Mesenchymal stem cell (in vitro differentiated cells and primary cell): ENCODE data around the gene PPP1R7.

Experiments used
- DNase-seq: peaks from one replicate; pipeline ENCODE4 v3.0.0-alpha.2; 2013
- H2AFZ ChIP-seq: one replicate; pipeline ENCODE4 v1.6.1; 2013; ENCODE audit warnings: low read depth, mild to moderate bottlenecking, control low read depth, inconsistent platforms, low read length, moderate library complexity
- H2AK5ac ChIP-seq: 2 replicates; pipeline ENCODE4 v1.6.1; 2013; ENCODE audit warnings: low read length, moderate library complexity, mild to moderate bottlenecking, inconsistent platforms; ENCODE audit not compliant: severe bottlenecking
- H2BK120ac ChIP-seq: one replicate; pipeline ENCODE4 v1.6.1; 2013; ENCODE audit warnings: low read depth, mild to moderate bottlenecking, inconsistent platforms, low read length, moderate library complexity
- H2BK12ac ChIP-seq, 2 experiments: one replicate each; pipeline ENCODE4 v1.6.1; 2013; ENCODE audit warnings: inconsistent platforms in 2 of 2, low read length in 2 of 2, mild to moderate bottlenecking in 2 of 2, moderate library complexity in 2 of 2, control low read depth in 1 of 2
- H2BK15ac ChIP-seq: one replicate; pipeline ENCODE4 v1.6.1; 2013; ENCODE audit warnings: mild to moderate bottlenecking, low read depth, inconsistent platforms; ENCODE audit not compliant: poor library complexity, severe bottlenecking
- H2BK5ac ChIP-seq: 2 replicates; pipeline ENCODE4 v1.6.1; 2013; ENCODE audit warnings: low read depth, mild to moderate bottlenecking, low read length, control low read depth, inconsistent platforms; ENCODE audit not compliant: poor library complexity, severe bottlenecking
- H3K14ac ChIP-seq, 2 experiments: one replicate each; pipeline ENCODE4 v1.6.1; 2013; ENCODE audit warnings: inconsistent platforms in 2 of 2, low read length in 2 of 2, control low read depth in 1 of 2, mild to moderate bottlenecking in 1 of 2, moderate library complexity in 1 of 2
- H3K18ac ChIP-seq, 2 experiments: one replicate each; pipeline ENCODE4 v1.6.1; 2013; ENCODE audit warnings: inconsistent platforms in 2 of 2, low read length in 2 of 2, control low read depth in 1 of 2, low read depth in 1 of 2, mild to moderate bottlenecking in 1 of 2
- H3K23ac ChIP-seq, 2 experiments: one replicate each; pipeline ENCODE4 v1.6.1; 2013; ENCODE audit warnings: inconsistent platforms in 2 of 2, low read length in 2 of 2, mild to moderate bottlenecking in 2 of 2, moderate library complexity in 2 of 2, control low read depth in 1 of 2
- H3K27ac ChIP-seq: 2 replicates; pipeline ENCODE4 v1.5.1; 2013; ENCODE audit warnings: mild to moderate bottlenecking, moderate library complexity, low read length, control low read depth, inconsistent platforms; ENCODE audit not compliant: poor library complexity, severe bottlenecking
- H3K27me3 ChIP-seq, 2 experiments: 2 replicates each; pipeline versions ENCODE4 v1.6.1 to v1.7.0; 2013; ENCODE audit warnings: low read length in 2 of 2, mild to moderate bottlenecking in 2 of 2, moderate library complexity in 2 of 2, control low read depth in 1 of 2, inconsistent platforms in 1 of 2; ENCODE audit not compliant: control insufficient read depth in 1 of 2, insufficient read depth in 1 of 2
- H3K36me3 ChIP-seq, 2 experiments: 2 replicates each; pipeline versions ENCODE4 v1.6.1 to v1.7.0; 2013; ENCODE audit warnings: low read length in 2 of 2, control low read depth in 1 of 2, inconsistent platforms in 1 of 2, low read depth in 1 of 2, mild to moderate bottlenecking in 1 of 2; ENCODE audit not compliant: insufficient read depth in 2 of 2, control insufficient read depth in 1 of 2
- H3K4ac ChIP-seq, 2 experiments: one replicate each; pipeline ENCODE4 v1.6.1; 2013; ENCODE audit warnings: inconsistent platforms in 2 of 2, low read length in 2 of 2, mild to moderate bottlenecking in 2 of 2, moderate library complexity in 2 of 2, control low read depth in 1 of 2, low read depth in 1 of 2
- H3K4me1 ChIP-seq: 2 replicates; pipeline ENCODE4 v1.6.1; 2013; ENCODE audit warnings: low read depth, low read length, control low read depth; ENCODE audit not compliant: control insufficient read depth, insufficient read depth
- H3K4me2 ChIP-seq: 2 replicates; pipeline ENCODE4 v1.6.1; 2013; ENCODE audit warnings: low read length, mild to moderate bottlenecking, inconsistent platforms; ENCODE audit not compliant: poor library complexity, severe bottlenecking
- H3K4me3 ChIP-seq, 2 experiments: 2 replicates each; pipeline versions ENCODE4 v1.5.1 to v1.7.0; 2013; ENCODE audit warnings: low read length in 2 of 2, mild to moderate bottlenecking in 2 of 2, control low read depth in 1 of 2, low read depth in 1 of 2; ENCODE audit not compliant: insufficient read depth in 1 of 2
- H3K79me1 ChIP-seq: replicated peaks from 2 replicates; pipeline ENCODE4 v1.6.1; 2013; ENCODE audit warnings: mild to moderate bottlenecking, control low read depth, low read length, inconsistent platforms; ENCODE audit not compliant: poor library complexity, severe bottlenecking
- H3K9ac ChIP-seq: 2 replicates; pipeline ENCODE4 v1.7.0; 2013; ENCODE audit warnings: mild to moderate bottlenecking, low read length, moderate library complexity
- H3K9me3 ChIP-seq: 2 replicates; pipeline ENCODE4 v1.7.0; 2013; ENCODE audit warnings: mild to moderate bottlenecking, low read length; ENCODE audit not compliant: control insufficient read depth
- H4K8ac ChIP-seq: one replicate; pipeline ENCODE4 v1.6.1; 2013; ENCODE audit warnings: inconsistent platforms, mild to moderate bottlenecking, low read length, moderate library complexity
- H4K91ac ChIP-seq: one replicate; pipeline ENCODE4 v1.6.1; 2013; ENCODE audit warnings: mild to moderate bottlenecking, low read length, inconsistent platforms
- WGBS: methylation state at CpG from one replicate; pipeline ENCODE4 v1.1.7; 2013; ENCODE audit warnings: mixed read lengths; 5-methylcytosine and 5-hydroxymethylcytosine counted together

Gene PPP1R7

GRCh38 chr2:241116606-241117560, 33.4 kb upstream of the PPP1R7 start:
- no peak for DNase-seq
- Histone ChIP-seq H2BK5ac (no peak overlapping the region), H3K4me3 (no peak overlapping the region), H2BK12ac (no peak overlapping the region), H3K27me3 (no peaks in the 10 kb centered on the region), H3K23ac (no peak overlapping the region), H4K8ac (no peak overlapping the region), H3K79me1 (no peaks in the 10 kb centered on the region), H3K4ac (no peak overlapping the region), H2BK120ac (no peak overlapping the region), H3K9ac (no peak overlapping the region), H4K91ac (no peak overlapping the region), H3K9me3 (peaks cover 13% of the 10 kb centered on the region), H3K4me2 (no peak overlapping the region), H3K27ac (no peak overlapping the region), H2BK15ac (no peak overlapping the region), H3K14ac (no peak overlapping the region), H3K36me3 (peaks cover 9 to 25% of the 10 kb centered on the region in 2 experiments), H2AK5ac (no peak overlapping the region), H3K4me1 (no peaks in the 10 kb centered on the region), H2AFZ (no peak overlapping the region), H3K18ac (no peak overlapping the region)
- 95% methylated on average over 31 of the region's 32 CpGs for WGBS

- Histone ChIP-seq H3K79me1 (no peaks in the 10 kb centered on the region), H3K36me3 (peaks cover 18 to 28% of the 10 kb centered on the region in 2 experiments)
- 97% methylated on average over 23 of the region's 24 CpGs for WGBS
These were observed 31.3 kb upstream of the PPP1R7 start for GRCh38 chr2:241118737-241119505.

DNA sequence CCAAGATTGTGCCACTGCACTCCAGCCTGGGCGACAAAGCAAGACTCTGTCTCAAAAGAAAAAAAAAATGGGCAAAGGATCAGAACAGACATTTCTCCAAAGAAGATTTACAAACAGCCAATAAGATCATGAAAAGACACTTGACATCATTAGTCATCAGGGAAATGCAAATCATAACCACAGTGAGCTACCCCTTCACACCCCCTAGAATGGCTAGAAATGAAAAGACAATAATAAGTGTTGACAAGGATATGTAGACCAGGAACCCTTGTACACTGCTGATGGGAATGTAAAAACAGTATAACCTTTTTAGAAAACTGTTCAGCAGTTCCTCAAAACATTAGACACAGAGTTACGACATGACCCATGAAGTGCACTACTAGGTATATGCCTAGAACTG, 29.8 kb upstream of the PPP1R7 start:
- Histone ChIP-seq H2BK120ac (no peak overlapping the region), H3K4me1 (no peaks in the 10 kb centered on the region), H3K4ac (no peak overlapping the region), H3K79me1 (no peaks in the 10 kb centered on the region), H3K14ac (no peak overlapping the region), H3K27ac (no peak overlapping the region), H3K9ac (no peak overlapping the region), H3K4me2 (no peak overlapping the region), H3K36me3 (peaks cover 17 to 20% of the 10 kb centered on the region in 2 experiments), H4K8ac (no peak overlapping the region), H2BK15ac (no peak overlapping the region), H2AFZ (no peak overlapping the region), H4K91ac (no peak overlapping the region), H2AK5ac (no peak overlapping the region), H3K27me3 (no peaks in the 10 kb centered on the region), H3K9me3 (peaks cover 13% of the 10 kb centered on the region), H3K23ac (no peak overlapping the region), H2BK12ac (no peak overlapping the region), H2BK5ac (no peak overlapping the region), H3K18ac (no peak overlapping the region), H3K4me3 (no peak overlapping the region)
- no peak for DNase-seq
- WGBS, result 100% methylated on average over 2 of the region's 2 CpGs

More at GRCh38 chr2:241118737-241119505, 31.3 kb upstream of the PPP1R7 start:
- H2BK12ac ChIP-seq, result no peak overlapping the region
- H4K91ac ChIP-seq, result peak overlapping the region; percentile 20
- H3K27ac ChIP-seq, result no peak overlapping the region
- H3K9me3 ChIP-seq, result peaks cover 13% of the 10 kb centered on the region
- H3K4me3 ChIP-seq, result no peak overlapping the region
- H3K4me2 ChIP-seq, result no peak overlapping the region
- no peaks in the 10 kb centered on the region for H3K4me1 ChIP-seq
- no peak for DNase-seq
- peak overlapping the region in 1 of 2 experiments; percentile 56 for H3K23ac ChIP-seq
- H2BK120ac ChIP-seq, result no peak overlapping the region
- no peak overlapping the region for H4K8ac ChIP-seq
- no peak overlapping the region for H2BK15ac ChIP-seq
- no peak overlapping the region for H2AFZ ChIP-seq
- no peak overlapping the region for H2AK5ac ChIP-seq
- no peak overlapping the region for H3K14ac ChIP-seq
- H3K9ac ChIP-seq, result no peak overlapping the region
- no peak overlapping the region for H3K18ac ChIP-seq
- no peak overlapping the region for H3K4ac ChIP-seq
- no peak overlapping the region for H2BK5ac ChIP-seq
- H3K27me3 ChIP-seq, result no peaks in the 10 kb centered on the region

DNA sequence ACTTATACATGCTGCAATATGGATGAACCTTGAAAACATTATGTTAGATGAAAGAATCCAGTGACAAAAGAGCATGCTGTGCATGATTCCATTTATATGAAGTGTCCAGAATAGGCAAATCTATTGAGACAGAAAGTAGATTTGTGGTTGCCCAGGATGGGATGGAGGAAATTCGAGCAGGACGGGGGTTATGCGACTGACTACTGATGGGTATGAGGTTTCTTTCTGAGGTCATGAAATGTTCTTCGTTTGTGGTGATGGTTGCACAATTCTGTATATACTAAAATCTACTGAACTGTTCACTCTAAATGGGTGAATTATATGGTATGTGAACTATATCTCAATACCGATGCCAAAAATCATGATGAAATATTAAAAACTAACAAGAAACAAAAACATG, 29.3 kb upstream of the PPP1R7 start:
- DNase-seq, result no peak
- no peaks in the 10 kb centered on the region for H3K79me1 ChIP-seq
- no peak overlapping the region for H2BK120ac ChIP-seq
- no peak overlapping the region for H3K4me3 ChIP-seq
- no peak overlapping the region for H3K4me2 ChIP-seq
- H2AK5ac ChIP-seq, result no peak overlapping the region
- no peak overlapping the region for H4K8ac ChIP-seq
- H3K23ac ChIP-seq, result no peak overlapping the region
- H3K14ac ChIP-seq, result no peak overlapping the region
- no peak overlapping the region for H2BK5ac ChIP-seq
- H3K4ac ChIP-seq, result no peak overlapping the region
- no peaks in the 10 kb centered on the region for H3K27me3 ChIP-seq
- no peak overlapping the region for H2BK15ac ChIP-seq
- peaks cover 13% of the 10 kb centered on the region for H3K9me3 ChIP-seq
- H3K18ac ChIP-seq, result no peak overlapping the region
- peaks cover 17 to 23% of the 10 kb centered on the region in 2 experiments for H3K36me3 ChIP-seq
- H3K27ac ChIP-seq, result no peak overlapping the region
- H3K9ac ChIP-seq, result no peak overlapping the region
- WGBS, result 100% methylated on average over 3 of the region's 5 CpGs
- no peak overlapping the region for H4K91ac ChIP-seq
- H2BK12ac ChIP-seq, result no peak overlapping the region
- no peaks in the 10 kb centered on the region for H3K4me1 ChIP-seq
- no peak overlapping the region for H2AFZ ChIP-seq
